ENCODE results near the gene ADGRF3. TPM values are rescaled to one million over a fixed set of nuclear protein-coding genes. Genes with fewer than 3 reads are reported as not detected.
"Not testable (repeated sequence)": the region's sequence is repeated elsewhere in the genome, so short reads cannot be mapped to it uniquely, and the experiment has no call there.

The ADGRF3 gene
- total and polyA plus RNA-seq, 10 of the 15 experiments (the other 5 are each of a cell fraction or from before 2014, with no cell fraction given), result 0.03 to 3.1 (median 0.84) TPM

- TF ChIP-seq, protein P1, sequence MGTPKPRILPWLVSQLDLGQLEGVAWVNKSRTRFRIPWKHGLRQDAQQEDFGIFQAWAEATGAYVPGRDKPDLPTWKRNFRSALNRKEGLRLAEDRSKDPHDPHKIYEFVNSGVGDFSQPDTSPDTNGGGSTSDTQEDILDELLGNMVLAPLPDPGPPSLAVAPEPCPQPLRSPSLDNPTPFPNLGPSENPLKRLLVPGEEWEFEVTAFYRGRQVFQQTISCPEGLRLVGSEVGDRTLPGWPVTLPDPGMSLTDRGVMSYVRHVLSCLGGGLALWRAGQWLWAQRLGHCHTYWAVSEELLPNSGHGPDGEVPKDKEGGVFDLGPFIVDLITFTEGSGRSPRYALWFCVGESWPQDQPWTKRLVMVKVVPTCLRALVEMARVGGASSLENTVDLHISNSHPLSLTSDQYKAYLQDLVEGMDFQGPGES (IDR thresholded peaks at IDR 0.05), result no peak
Observed at GRCh38 chr2:26333293-26333692, 13.3 kb downstream of the ADGRF3 start (continued).

DNA sequence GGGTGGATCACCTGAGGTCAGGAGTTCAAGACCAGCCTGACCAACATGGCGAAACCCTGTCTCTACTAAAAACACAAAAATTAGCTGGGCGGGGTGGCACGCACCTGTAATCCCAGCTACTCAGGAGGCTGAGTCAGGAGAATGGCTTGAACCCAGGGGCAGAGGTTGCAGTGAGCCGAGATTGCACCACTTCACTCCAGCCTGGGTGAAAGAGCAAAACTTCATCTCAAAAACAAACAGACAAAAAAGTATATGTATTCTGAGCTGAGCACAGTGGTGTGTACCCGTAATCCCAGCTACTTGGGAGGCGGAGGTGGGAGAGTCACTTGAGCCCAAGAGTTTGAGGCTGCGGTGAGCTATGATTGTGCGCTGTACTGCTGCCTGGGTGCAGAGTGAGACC is 15.3 kb downstream of the ADGRF3 start:
- FAIRE-seq; H3K9me3 ChIP-seq (replicated peaks; ENCODE audit: control insufficient read depth, insufficient read depth, low read length); H2AFZ ChIP-seq (ENCODE audit: control insufficient read depth, low read depth, low read length); BruUV-seq (replicated peaks); H4K20me1 ChIP-seq (ENCODE audit: control insufficient read depth, insufficient read depth); H3K27ac ChIP-seq (ENCODE audit: control insufficient read depth, insufficient read depth); H3K4me3 ChIP-seq; ATAC-seq; in situ Hi-C loops (cut with MboI); DNase-seq (ENCODE audit: low read depth, low spot score); H3K27me3 ChIP-seq (replicated peaks in 1 of 2; ENCODE audit: control insufficient read depth in 2 of 2, insufficient read depth in 2 of 2, low read length in 1 of 2); H3K9ac ChIP-seq (ENCODE audit: control insufficient read depth, insufficient read depth, low read length); H3K79me2 ChIP-seq (ENCODE audit: control insufficient read depth, insufficient read depth, low read length); H3K4me2 ChIP-seq (ENCODE audit: control insufficient read depth, insufficient read depth); H3K36me3 ChIP-seq (ENCODE audit: control insufficient read depth in 2 of 2, insufficient read depth in 2 of 2, low read length in 1 of 2); H3K4me1 ChIP-seq (ENCODE audit: control insufficient read depth, insufficient read depth, low read length); POLR2A ChIA-PET: not testable (repeated sequence)
- intact Hi-C loops (cut with micrococcal nuclease; ENCODE audit: unreplicated experiment), result loop anchor here (2.0 to 5.0 kb wide), 3 partner anchors 87 to 379 kb away; partner anchors contain the start of genes HADHA and HADHB
- ChIA-PET RAD21 (ENCODE audit: unreplicated experiment) (interaction anchor here (1.3 kb wide), 1 partner anchor 14 kb away, joined by 3 read pairs; the partner anchor contains the start of gene SELENOI), CTCF (interaction anchor here (0.6 to 3.1 kb wide), 20 partner anchors 9 to 526 kb away, joined by 3 to 13 read pairs (median 4); partner anchors contain the start of gene ADGRF3), SMC1A (ENCODE audit: uncharacterized antibody, unreplicated experiment) (interaction anchor here (0.6 to 1.4 kb wide), 6 partner anchors 13 to 952 kb away, joined by 3 to 6 read pairs (median 4); no protein-coding TSS in a partner anchor)
- 76% methylated on average over 8 of the region's 8 CpGs for WGBS (ENCODE audit: insufficient coverage, insufficient replicate concordance, low lambda C conversion rate, missing lambda C conversion rate)

- FAIRE-seq (no peak), ATAC-seq (no peak)
Observed at GRCh38 chr2:26330604-26331003, 16.0 kb downstream of the ADGRF3 start.

More at GRCh38 chr2:26330604-26331003, 16.0 kb downstream of the ADGRF3 start:
- no peaks in the 10 kb centered on the region for H3K4me1 ChIP-seq (ENCODE audit: control insufficient read depth, insufficient read depth, low read length)
- no TSS peak for BruUV-seq (replicated peaks)
- no peak overlapping the region for H3K27ac ChIP-seq (ENCODE audit: control insufficient read depth, insufficient read depth)
- no peak overlapping the region for H3K9ac ChIP-seq (ENCODE audit: control insufficient read depth, insufficient read depth, low read length)
- no peak overlapping the region for H3K4me2 ChIP-seq (ENCODE audit: control insufficient read depth, insufficient read depth)
- no peaks in the 10 kb centered on the region for H3K27me3 ChIP-seq (replicated peaks in 1 of 2; ENCODE audit: control insufficient read depth in 2 of 2, insufficient read depth in 2 of 2, low read length in 1 of 2)
- SMC1A ChIA-PET (ENCODE audit: uncharacterized antibody, unreplicated experiment), result interaction anchor here (0.6 to 1.6 kb wide), 7 partner anchors 10 to 185 kb away, joined by 3 to 6 read pairs (median 3); no protein-coding TSS in a partner anchor
- WGBS (ENCODE audit: insufficient coverage, insufficient replicate concordance, low lambda C conversion rate, missing lambda C conversion rate), result 96% methylated on average over 3 of the region's 3 CpGs
- no peak for DNase-seq (ENCODE audit: low read depth, low spot score)
- H3K79me2 ChIP-seq (ENCODE audit: control insufficient read depth, insufficient read depth, low read length), result no peaks in the 10 kb centered on the region
- RAD21 ChIA-PET (ENCODE audit: unreplicated experiment), result interaction anchor here (1.3 to 1.6 kb wide), 2 partner anchors 15 to 339 kb away, joined by 3 to 5 read pairs; partner anchors contain the start of gene SELENOI
- no peak overlapping the region for H2AFZ ChIP-seq (ENCODE audit: control insufficient read depth, low read depth, low read length)
- H4K20me1 ChIP-seq (ENCODE audit: control insufficient read depth, insufficient read depth), result no peaks in the 10 kb centered on the region
- H3K9me3 ChIP-seq (replicated peaks; ENCODE audit: control insufficient read depth, insufficient read depth, low read length), result no peaks in the 10 kb centered on the region
- H3K4me3 ChIP-seq, result no peak overlapping the region
- POLR2A ChIA-PET, result interaction anchor here (1.0 kb wide), 1 partner anchor 130 kb away, joined by 4 read pairs; no protein-coding TSS in a partner anchor
- TF ChIP-seq, protein P2, sequence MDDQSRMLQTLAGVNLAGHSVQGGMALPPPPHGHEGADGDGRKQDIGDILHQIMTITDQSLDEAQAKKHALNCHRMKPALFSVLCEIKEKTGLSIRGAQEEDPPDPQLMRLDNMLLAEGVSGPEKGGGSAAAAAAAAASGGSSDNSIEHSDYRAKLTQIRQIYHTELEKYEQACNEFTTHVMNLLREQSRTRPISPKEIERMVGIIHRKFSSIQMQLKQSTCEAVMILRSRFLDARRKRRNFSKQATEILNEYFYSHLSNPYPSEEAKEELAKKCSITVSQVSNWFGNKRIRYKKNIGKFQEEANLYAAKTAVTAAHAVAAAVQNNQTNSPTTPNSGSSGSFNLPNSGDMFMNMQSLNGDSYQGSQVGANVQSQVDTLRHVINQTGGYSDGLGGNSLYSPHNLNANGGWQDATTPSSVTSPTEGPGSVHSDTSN (IDR thresholded peaks at IDR 0.05; ENCODE audit: insufficient replicate concordance, low read depth, low read length), result no peak
- no peak for TF ChIP-seq POLR2AphosphoS2 (IDR thresholded peaks at IDR 0.05; ENCODE audit: low read depth, low read length)
- in situ Hi-C loops (cut with MboI), result no loop called here
- intact Hi-C loops (cut with micrococcal nuclease; ENCODE audit: unreplicated experiment), result loop anchor here (2.0 to 5.0 kb wide), 3 partner anchors 86 to 378 kb away; partner anchors contain the start of genes HADHA and HADHB
- no peaks in the 10 kb centered on the region for H3K36me3 ChIP-seq (ENCODE audit: control insufficient read depth in 2 of 2, insufficient read depth in 2 of 2, low read length in 1 of 2)
- CTCF ChIA-PET, result interaction anchor here (0.6 to 3.1 kb wide), 18 partner anchors 9 to 478 kb away, joined by 3 to 13 read pairs (median 4); no protein-coding TSS in a partner anchor

All from GM12878 (cell line).